LNCaP clone FGC (cell line): Measurements from ENCODE around the gene MTCL1.

Experiments
- DNase-seq: peaks from one replicate; pipeline ENCODE4 v3.0.0-alpha.2; 2011; ENCODE audit warnings: low read depth
- H3K4me3 ChIP-seq: 2 replicates; pipeline ENCODE4 v1.5.1; 2011; ENCODE audit warnings: mild to moderate bottlenecking, low read depth, low read length, control low read depth
- CTCF ChIP-seq: IDR thresholded peaks from 2 replicates; pipeline ENCODE4 v1.5.1; 2012; ENCODE audit warnings: mild to moderate bottlenecking; ENCODE audit not compliant: control insufficient read depth, insufficient read depth; ENCODE audit errors: extremely low read depth

Gene MTCL1

GRCh38 chr18:8821531-8821930 is 116.2 kb downstream of the MTCL1 start:
- no peak overlapping the region for H3K4me3 ChIP-seq
- no peak for DNase-seq
- TF ChIP-seq CTCF, result no peak

GRCh38 chr18:8822643-8823042 is 117.3 kb downstream of the MTCL1 start:
- no peak overlapping the region for H3K4me3 ChIP-seq
- TF ChIP-seq CTCF, result no peak
- DNase-seq, result no peak

- no peak for DNase-seq
- H3K4me3 ChIP-seq, result no peak overlapping the region
- no peak for TF ChIP-seq CTCF
Measured at GRCh38 chr18:8823530-8823929, 118.2 kb downstream of the MTCL1 start.

GRCh38 chr18:8824846-8825245 is 119.5 kb downstream of the MTCL1 start:
- H3K4me3 ChIP-seq, result no peak overlapping the region
- DNase-seq, result no peak
- TF ChIP-seq CTCF, result no peak

GRCh38 chr18:8825273-8825672 is 119.9 kb downstream of the MTCL1 start:
- H3K4me3 ChIP-seq, result no peak overlapping the region
- no peak for DNase-seq
- TF ChIP-seq CTCF, result no peak

- no peak for TF ChIP-seq CTCF
- H3K4me3 ChIP-seq, result no peak overlapping the region
- DNase-seq, result no peak
Measured at GRCh38 chr18:8825729-8826375, 120.5 kb downstream of the MTCL1 start.

GRCh38 chr18:8826514-8826913 is 121.2 kb downstream of the MTCL1 start:
- TF ChIP-seq CTCF, result no peak
- DNase-seq, result no peak
- H3K4me3 ChIP-seq, result no peak overlapping the region
